ENCODE results near the gene MKNK1. TPM values are rescaled to one million over a fixed set of nuclear protein-coding genes. Genes with fewer than 3 reads are reported as not detected.

Gene MKNK1
- total RNA-seq: 18.0 and 24.3 TPM in 2 replicates

DNA sequence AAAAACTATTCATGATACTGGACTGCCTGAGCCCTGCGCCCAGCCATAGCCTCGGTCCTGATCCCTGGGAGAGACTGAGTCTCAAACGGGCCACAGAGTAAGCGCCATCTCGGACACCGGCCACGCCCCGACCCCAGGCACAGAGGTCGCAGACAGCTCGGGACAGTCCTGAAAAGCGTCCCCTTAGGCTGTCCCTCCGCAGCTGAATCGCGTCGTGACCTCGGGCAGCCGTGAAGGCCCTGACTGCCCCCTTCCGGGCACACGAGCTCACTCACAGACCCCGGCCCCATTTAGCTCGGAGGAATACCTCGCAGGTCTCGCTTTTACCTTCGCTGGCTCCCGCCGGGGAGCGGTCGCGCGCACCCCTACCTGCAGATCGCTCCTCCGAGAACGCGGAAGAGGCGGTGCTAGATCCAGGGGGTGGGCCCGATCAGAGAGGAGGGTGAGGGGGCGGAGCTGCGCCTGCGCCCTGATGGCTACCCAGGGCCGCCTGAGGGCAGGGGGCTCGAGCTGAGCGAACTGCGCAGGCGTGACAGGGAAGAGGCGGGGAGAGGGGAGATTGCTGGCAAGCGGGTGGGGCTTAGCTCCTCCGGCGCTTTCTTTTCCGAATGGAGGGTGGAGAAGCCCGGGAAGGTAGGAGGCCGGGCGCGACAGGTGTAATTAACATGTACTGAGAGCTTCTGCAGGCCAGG is at the start of gene MKNK1:
Gene MKNK1 (minus strand): TSS at position 411 of the 692 bp plus-strand sequence. CDS start 20,941 bp downstream, outside the sequence.

DNA sequence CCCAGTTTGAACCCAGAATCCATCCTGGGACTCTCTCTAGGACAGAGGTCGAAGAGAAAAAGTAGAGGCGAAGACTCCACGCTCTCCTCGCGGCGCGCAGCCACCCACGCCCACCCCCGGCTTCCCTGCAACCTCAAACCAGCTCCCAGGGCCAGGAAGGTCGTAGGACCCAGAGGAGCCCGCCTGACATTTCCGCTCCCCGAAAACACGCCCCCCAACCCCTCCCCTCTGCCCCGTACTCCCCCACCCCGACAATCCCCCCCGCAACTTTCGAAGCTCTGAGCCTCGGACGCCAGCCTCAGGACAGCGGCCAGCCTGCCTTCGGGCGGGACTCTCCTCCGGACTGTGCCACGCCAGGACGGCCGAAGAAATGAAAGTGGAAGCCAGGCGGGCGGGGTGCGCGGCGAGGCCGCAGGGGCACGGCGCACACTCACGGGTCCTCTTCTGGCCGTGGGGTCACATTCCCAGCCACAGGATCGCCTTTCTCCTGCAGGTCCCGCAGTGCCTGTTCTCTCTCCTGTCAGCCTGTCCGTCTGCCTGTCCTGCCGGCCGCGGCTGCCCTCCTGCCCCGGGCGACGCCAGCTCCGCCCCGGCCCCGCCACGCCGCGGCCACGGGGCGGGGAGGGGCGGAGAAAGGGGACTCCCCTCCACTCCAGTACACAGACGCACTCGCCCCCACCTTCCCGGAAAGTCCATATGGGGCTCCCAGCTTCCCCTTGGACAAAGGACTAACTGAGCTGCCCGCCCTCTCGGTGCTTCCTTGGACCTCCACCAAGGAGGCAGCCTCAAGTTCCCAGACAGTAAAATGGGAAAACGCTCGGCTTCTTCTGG is 12.4 kb upstream of the MKNK1 start, which contains the start of gene MOB3C:
Gene MOB3C (minus strand): TSS at position 535 of the 831 bp plus-strand sequence. CDS start 3,490 bp downstream, outside the sequence.

DNA sequence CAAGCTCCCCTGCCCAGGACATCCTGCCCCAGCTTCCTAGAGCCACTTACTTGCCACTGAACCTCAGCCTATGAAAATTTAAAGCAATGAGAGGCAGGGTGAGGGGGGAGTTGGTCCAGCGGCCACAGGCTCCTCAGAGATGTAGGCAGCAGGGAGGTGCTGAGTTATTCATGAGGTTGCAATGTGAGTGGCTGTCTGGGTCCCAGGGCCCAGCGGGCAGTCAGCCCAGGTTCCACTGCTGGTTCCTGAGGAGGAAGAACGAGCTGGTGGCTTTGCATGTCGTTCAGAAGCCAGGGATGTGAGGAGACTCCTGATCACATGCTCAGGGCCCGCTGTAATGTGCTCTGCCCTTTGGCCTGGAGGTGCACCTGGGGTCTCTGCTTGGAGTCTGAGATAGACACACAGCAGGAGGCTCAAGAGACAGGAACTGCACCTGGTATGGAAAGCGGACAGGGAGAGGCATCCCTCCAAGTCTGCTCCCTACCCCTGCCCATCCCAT is 52.4 kb downstream of the MKNK1 start, which contains the start of gene KNCN:
Gene KNCN (minus strand): TSS at position 51 of the 499 bp plus-strand sequence. CDS start 432 bp downstream, outside the sequence.

Other genes with a start within 250 kb of the MKNK1 start
- gene FAAH, start 210.0 kb downstream of the MKNK1 start, total RNA-seq: 0.32 and 1.2 TPM in 2 replicates
- gene DMBX1, start 114.4 kb downstream of the MKNK1 start, total RNA-seq: not detected in 2 replicates
- not detected in 2 replicates for gene KNCN, start 52.6 kb downstream of the MKNK1 start, total RNA-seq
- 8.9 and 15.2 TPM in 2 replicates for gene MOB3C, start 12.5 kb upstream of the MKNK1 start, total RNA-seq
- 14.9 and 24.8 TPM in 2 replicates for gene ATPAF1, start 64.1 kb upstream of the MKNK1 start, total RNA-seq
- not detected in 2 replicates for gene TEX38, start 67.6 kb upstream of the MKNK1 start, total RNA-seq
- gene EFCAB14, start 114.8 kb upstream of the MKNK1 start, total RNA-seq: 62.8 and 99.5 TPM in 2 replicates
- gene CYP4B1, start 194.8 kb upstream of the MKNK1 start, total RNA-seq: 0.32 TPM in 1 of 2 replicates, not detected in the other